Ishikawa (cell line): ENCODE results near the gene SCAPER.

Experiments
- CEBPB ChIP-seq: IDR thresholded peaks from 2 replicates; pipeline ENCODE4 v1.6.1; 2012
- EGR1 ChIP-seq: IDR thresholded peaks from 2 replicates; pipeline ENCODE4 v1.6.1; 2012
- EP300 ChIP-seq: IDR thresholded peaks from 2 replicates; pipeline ENCODE4 v1.6.1; 2012; ENCODE audit warnings: borderline replicate concordance
- TAF1 ChIP-seq: IDR thresholded peaks from 2 replicates; pipeline ENCODE4 v1.6.1; 2012; ENCODE audit warnings: low read depth, mild to moderate bottlenecking
- TF ChIP-seq, protein P1 (sequence below): IDR thresholded peaks from 2 replicates; pipeline ENCODE4 v1.6.1; 2012; ENCODE audit warnings: low read depth, mild to moderate bottlenecking
- TF ChIP-seq, protein P2 (sequence below): IDR thresholded peaks from 2 replicates; pipeline ENCODE4 v1.6.1; 2012

DNA sequence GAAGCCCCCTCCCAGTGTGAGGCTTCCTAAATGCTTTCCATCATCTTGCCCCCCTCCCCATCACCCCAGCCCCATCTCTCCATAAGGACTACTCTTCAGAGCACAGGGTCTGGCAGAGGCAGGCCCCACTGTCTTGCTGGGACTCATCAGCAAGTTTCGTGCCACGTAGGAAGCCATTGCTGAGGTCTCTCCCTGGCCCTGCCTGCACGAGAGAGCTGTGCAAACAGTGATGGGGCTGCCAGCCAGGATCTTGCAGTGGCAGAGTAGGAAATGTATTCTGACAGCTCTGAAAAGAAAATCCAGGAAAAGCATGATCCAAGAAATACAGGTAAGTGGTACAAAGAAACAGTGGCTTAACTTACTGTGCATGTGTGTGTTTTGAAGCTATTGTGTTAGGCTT lies 546.0 kb downstream of the SCAPER start:
- TF ChIP-seq EP300: no peak
- TF ChIP-seq, protein P1, sequence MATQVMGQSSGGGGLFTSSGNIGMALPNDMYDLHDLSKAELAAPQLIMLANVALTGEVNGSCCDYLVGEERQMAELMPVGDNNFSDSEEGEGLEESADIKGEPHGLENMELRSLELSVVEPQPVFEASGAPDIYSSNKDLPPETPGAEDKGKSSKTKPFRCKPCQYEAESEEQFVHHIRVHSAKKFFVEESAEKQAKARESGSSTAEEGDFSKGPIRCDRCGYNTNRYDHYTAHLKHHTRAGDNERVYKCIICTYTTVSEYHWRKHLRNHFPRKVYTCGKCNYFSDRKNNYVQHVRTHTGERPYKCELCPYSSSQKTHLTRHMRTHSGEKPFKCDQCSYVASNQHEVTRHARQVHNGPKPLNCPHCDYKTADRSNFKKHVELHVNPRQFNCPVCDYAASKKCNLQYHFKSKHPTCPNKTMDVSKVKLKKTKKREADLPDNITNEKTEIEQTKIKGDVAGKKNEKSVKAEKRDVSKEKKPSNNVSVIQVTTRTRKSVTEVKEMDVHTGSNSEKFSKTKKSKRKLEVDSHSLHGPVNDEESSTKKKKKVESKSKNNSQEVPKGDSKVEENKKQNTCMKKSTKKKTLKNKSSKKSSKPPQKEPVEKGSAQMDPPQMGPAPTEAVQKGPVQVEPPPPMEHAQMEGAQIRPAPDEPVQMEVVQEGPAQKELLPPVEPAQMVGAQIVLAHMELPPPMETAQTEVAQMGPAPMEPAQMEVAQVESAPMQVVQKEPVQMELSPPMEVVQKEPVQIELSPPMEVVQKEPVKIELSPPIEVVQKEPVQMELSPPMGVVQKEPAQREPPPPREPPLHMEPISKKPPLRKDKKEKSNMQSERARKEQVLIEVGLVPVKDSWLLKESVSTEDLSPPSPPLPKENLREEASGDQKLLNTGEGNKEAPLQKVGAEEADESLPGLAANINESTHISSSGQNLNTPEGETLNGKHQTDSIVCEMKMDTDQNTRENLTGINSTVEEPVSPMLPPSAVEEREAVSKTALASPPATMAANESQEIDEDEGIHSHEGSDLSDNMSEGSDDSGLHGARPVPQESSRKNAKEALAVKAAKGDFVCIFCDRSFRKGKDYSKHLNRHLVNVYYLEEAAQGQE: no peak
- no peak for TF ChIP-seq EGR1
- no peak for TF ChIP-seq CEBPB
- no peak for TF ChIP-seq TAF1
- TF ChIP-seq, protein P2, sequence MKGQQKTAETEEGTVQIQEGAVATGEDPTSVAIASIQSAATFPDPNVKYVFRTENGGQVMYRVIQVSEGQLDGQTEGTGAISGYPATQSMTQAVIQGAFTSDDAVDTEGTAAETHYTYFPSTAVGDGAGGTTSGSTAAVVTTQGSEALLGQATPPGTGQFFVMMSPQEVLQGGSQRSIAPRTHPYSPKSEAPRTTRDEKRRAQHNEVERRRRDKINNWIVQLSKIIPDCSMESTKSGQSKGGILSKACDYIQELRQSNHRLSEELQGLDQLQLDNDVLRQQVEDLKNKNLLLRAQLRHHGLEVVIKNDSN: no peak
